HEK293 (cell line): Measurements from ENCODE around the gene LASP1.
A peak's percentile ranks its signal among the peaks of the same experiment; 100 is the strongest.

Source experiments
- BCL11B ChIP-seq: fragments of 450-650 bp; formaldehyde crosslinking; IDR thresholded peaks from 2 replicates; pipeline ENCODE4 v1.5.1; 2016; ENCODE audit warnings: low read depth, missing biosample characterization, missing genetic modification characterization
- GLI4 ChIP-seq: fragments of 450-650 bp; formaldehyde crosslinking; IDR thresholded peaks from 2 replicates; pipeline ENCODE4 v1.5.1; 2016; ENCODE audit warnings: missing biosample characterization, missing genetic modification characterization
- HOXC10 ChIP-seq: sonication (generic); formaldehyde crosslinking; IDR thresholded peaks from 2 replicates; pipeline ENCODE4 v1.8.1; 2023; ENCODE audit warnings: mild to moderate bottlenecking, missing genetic modification reagents
- MEIS1 ChIP-seq: sonication (generic); formaldehyde crosslinking; IDR thresholded peaks from 2 replicates; pipeline ENCODE4 v1.8.1; 2022; ENCODE audit warnings: missing genetic modification reagents, mild to moderate bottlenecking, borderline replicate concordance
- OSR2 ChIP-seq: fragments of 450-650 bp; formaldehyde crosslinking; IDR thresholded peaks from 2 replicates; pipeline ENCODE4 v1.5.1; 2016; ENCODE audit warnings: missing biosample characterization, missing genetic modification characterization
- TSHZ1 ChIP-seq: fragments of 450-650 bp; formaldehyde crosslinking; IDR thresholded peaks from 2 replicates; pipeline ENCODE4 v1.5.1; 2016; ENCODE audit warnings: missing biosample characterization, missing genetic modification characterization, borderline replicate concordance
- WT1 ChIP-seq: fragments of 450-650 bp; formaldehyde crosslinking; IDR thresholded peaks from 2 replicates; pipeline ENCODE4 v1.5.1; 2016; ENCODE audit warnings: missing biosample characterization, missing genetic modification characterization
- ZBTB26 ChIP-seq: fragments of 450-650 bp; formaldehyde crosslinking; optimal IDR thresholded peaks from 2 replicates; pipeline ENCODE3; 2016; ENCODE audit warnings: missing biosample characterization, mild to moderate bottlenecking, missing genetic modification characterization
- ZEB2 ChIP-seq: fragments of 450-650 bp; formaldehyde crosslinking; IDR thresholded peaks from 2 replicates; pipeline ENCODE4 v1.5.1; 2016; ENCODE audit warnings: missing biosample characterization, missing genetic modification characterization
- ZNF266 ChIP-seq: fragments of 450-650 bp; formaldehyde crosslinking; IDR thresholded peaks from 2 replicates; pipeline ENCODE4 v1.5.1; 2016; ENCODE audit warnings: missing biosample characterization, missing genetic modification characterization, low read depth
- ZNF311 ChIP-seq: fragments of 450-650 bp; formaldehyde crosslinking; IDR thresholded peaks from 2 replicates; pipeline ENCODE4 v1.5.1; 2017; ENCODE audit warnings: missing biosample characterization, missing genetic modification characterization, borderline replicate concordance
- ZNF335 ChIP-seq: fragments of 450-650 bp; formaldehyde crosslinking; conservative IDR thresholded peaks from 2 replicates; pipeline ENCODE4 v1.5.1; 2016; ENCODE audit warnings: missing biosample characterization, missing genetic modification characterization
- ZNF341 ChIP-seq: fragments of 450-650 bp; formaldehyde crosslinking; IDR thresholded peaks from 2 replicates; pipeline ENCODE4; 2016; ENCODE audit warnings: low read depth, missing biosample characterization, missing genetic modification characterization
- ZNF473 ChIP-seq: fragments of 450-650 bp; formaldehyde crosslinking; IDR thresholded peaks from 2 replicates; pipeline ENCODE4 v1.5.1; 2017; ENCODE audit warnings: missing biosample characterization, missing genetic modification characterization
- ZNF544 ChIP-seq: fragments of 450-650 bp; formaldehyde crosslinking; IDR thresholded peaks from 2 replicates; pipeline ENCODE4 v1.5.0; 2017; ENCODE audit warnings: missing biosample characterization, missing genetic modification characterization
- ZNF548 ChIP-seq: fragments of 450-650 bp; formaldehyde crosslinking; IDR thresholded peaks from 2 replicates; pipeline ENCODE4 v1.5.1; 2016; ENCODE audit warnings: missing biosample characterization, missing genetic modification characterization
- ZNF549 ChIP-seq: fragments of 450-650 bp; IDR thresholded peaks from 2 replicates; pipeline ENCODE4 v1.5.1; 2018; ENCODE audit warnings: missing biosample characterization, missing genetic modification characterization, mild to moderate bottlenecking, inconsistent platforms, moderate library complexity
- ZNF596 ChIP-seq: fragments of 450-650 bp; IDR thresholded peaks from 2 replicates; pipeline ENCODE4 v1.5.0; 2018; ENCODE audit warnings: missing biosample characterization, mild to moderate bottlenecking, missing genetic modification characterization, moderate library complexity
- ZNF600 ChIP-seq: fragments of 450-650 bp; formaldehyde crosslinking; IDR thresholded peaks from 2 replicates; pipeline ENCODE4 v1.5.1; 2016; ENCODE audit warnings: missing biosample characterization, missing genetic modification characterization
- ZNF624 ChIP-seq: fragments of 450-650 bp; formaldehyde crosslinking; IDR thresholded peaks from 2 replicates; pipeline ENCODE4 v1.5.1; 2017; ENCODE audit warnings: missing biosample characterization, missing genetic modification characterization
- ZNF639 ChIP-seq: fragments of 450-650 bp; formaldehyde crosslinking; IDR thresholded peaks from 2 replicates; pipeline ENCODE4 v1.5.1; 2016; ENCODE audit warnings: missing biosample characterization, missing genetic modification characterization
- ZSCAN16 ChIP-seq: fragments of 450-650 bp; formaldehyde crosslinking; IDR thresholded peaks from 2 replicates; pipeline ENCODE4 v1.5.1; 2016; ENCODE audit warnings: missing biosample characterization, missing genetic modification characterization
- ZSCAN18 ChIP-seq: fragments of 450-650 bp; formaldehyde crosslinking; IDR thresholded peaks from 2 replicates; pipeline ENCODE4 v1.5.1; 2016; ENCODE audit warnings: missing biosample characterization, missing genetic modification characterization
- ZXDB ChIP-seq: fragments of 450-650 bp; formaldehyde crosslinking; IDR thresholded peaks from 2 replicates; pipeline ENCODE4 v1.5.1; 2016; ENCODE audit warnings: missing biosample characterization, missing genetic modification characterization
- TF ChIP-seq, protein P1 (sequence below): fragments of 450-650 bp; formaldehyde crosslinking; IDR thresholded peaks from 2 replicates; pipeline ENCODE4 v1.5.1; 2016; ENCODE audit warnings: missing biosample characterization, missing genetic modification characterization
- TF ChIP-seq, protein P2 (sequence below): fragments of 450-650 bp; formaldehyde crosslinking; IDR thresholded peaks from 2 replicates; pipeline ENCODE4 v1.5.1; 2016; ENCODE audit warnings: missing biosample characterization, missing genetic modification characterization
- TF ChIP-seq, protein P3 (sequence below): fragments of 450-650 bp; formaldehyde crosslinking; IDR thresholded peaks from 2 replicates; pipeline ENCODE4 v1.5.1; 2016; ENCODE audit warnings: missing biosample characterization, missing genetic modification characterization

Gene LASP1

GRCh38 chr17:38867179-38867967 is 2.5 kb upstream of the LASP1 start (continued):
- 0 out of 2 replicates have a peak, but pooled peaks have one; percentile 23 for TF ChIP-seq TSHZ1
- no peak; the same call in 1 of the 2 replicates for TF ChIP-seq ZNF335 (tag by site-specific recombination)
- no peak for TF ChIP-seq ZNF266
- no peak for TF ChIP-seq ZNF548 (tag by site-specific recombination)
- TF ChIP-seq ZNF600 (tag by site-specific recombination): no peak
- TF ChIP-seq HOXC10 (CRISPR knock-in tag): no peak
- TF ChIP-seq ZNF596: 0 out of 2 replicates have a peak, but pooled peaks have one; percentile 42
- TF ChIP-seq ZNF544 (tag by site-specific recombination): no peak
- no peak for TF ChIP-seq ZNF624 (tag by site-specific recombination)
- TF ChIP-seq, protein P1, sequence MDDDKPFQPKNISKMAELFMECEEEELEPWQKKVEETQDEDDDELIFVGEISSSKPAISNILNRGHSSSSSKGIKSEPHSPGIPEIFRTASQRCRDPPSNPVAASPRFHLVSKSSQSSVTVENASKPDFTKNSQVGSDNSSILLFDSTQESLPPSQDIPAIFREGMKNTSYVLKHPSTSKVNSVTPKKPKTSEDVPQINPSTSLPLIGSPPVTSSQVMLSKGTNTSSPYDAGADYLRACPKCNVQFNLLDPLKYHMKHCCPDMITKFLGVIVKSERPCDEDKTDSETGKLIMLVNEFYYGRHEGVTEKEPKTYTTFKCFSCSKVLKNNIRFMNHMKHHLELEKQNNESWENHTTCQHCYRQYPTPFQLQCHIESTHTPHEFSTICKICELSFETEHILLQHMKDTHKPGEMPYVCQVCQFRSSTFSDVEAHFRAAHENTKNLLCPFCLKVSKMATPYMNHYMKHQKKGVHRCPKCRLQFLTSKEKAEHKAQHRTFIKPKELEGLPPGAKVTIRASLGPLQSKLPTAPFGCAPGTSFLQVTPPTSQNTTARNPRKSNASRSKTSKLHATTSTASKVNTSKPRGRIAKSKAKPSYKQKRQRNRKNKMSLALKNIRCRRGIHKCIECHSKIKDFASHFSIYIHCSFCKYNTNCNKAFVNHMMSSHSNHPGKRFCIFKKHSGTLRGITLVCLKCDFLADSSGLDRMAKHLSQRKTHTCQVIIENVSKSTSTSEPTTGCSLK: no peak
- TF ChIP-seq ZBTB26: no peak
- no peak for TF ChIP-seq WT1 (tag by site-specific recombination)
- TF ChIP-seq, protein P2, sequence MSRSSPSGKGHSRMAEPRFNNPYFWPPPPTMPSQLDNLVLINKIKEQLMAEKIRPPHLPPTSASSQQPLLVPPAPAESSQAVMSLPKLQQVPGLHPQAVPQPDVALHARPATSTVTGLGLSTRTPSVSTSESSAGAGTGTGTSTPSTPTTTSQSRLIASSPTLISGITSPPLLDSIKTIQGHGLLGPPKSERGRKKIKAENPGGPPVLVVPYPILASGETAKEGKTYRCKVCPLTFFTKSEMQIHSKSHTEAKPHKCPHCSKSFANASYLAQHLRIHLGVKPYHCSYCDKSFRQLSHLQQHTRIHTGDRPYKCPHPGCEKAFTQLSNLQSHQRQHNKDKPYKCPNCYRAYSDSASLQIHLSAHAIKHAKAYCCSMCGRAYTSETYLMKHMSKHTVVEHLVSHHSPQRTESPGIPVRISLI (tag by site-specific recombination): peak; percentile 37; the same call in 1 of the 2 replicates
- TF ChIP-seq ZNF341 (tag by site-specific recombination): no peak
- no peak; the same call in 1 of the 2 replicates for TF ChIP-seq GLI4 (tag by site-specific recombination)
- TF ChIP-seq, protein P3, sequence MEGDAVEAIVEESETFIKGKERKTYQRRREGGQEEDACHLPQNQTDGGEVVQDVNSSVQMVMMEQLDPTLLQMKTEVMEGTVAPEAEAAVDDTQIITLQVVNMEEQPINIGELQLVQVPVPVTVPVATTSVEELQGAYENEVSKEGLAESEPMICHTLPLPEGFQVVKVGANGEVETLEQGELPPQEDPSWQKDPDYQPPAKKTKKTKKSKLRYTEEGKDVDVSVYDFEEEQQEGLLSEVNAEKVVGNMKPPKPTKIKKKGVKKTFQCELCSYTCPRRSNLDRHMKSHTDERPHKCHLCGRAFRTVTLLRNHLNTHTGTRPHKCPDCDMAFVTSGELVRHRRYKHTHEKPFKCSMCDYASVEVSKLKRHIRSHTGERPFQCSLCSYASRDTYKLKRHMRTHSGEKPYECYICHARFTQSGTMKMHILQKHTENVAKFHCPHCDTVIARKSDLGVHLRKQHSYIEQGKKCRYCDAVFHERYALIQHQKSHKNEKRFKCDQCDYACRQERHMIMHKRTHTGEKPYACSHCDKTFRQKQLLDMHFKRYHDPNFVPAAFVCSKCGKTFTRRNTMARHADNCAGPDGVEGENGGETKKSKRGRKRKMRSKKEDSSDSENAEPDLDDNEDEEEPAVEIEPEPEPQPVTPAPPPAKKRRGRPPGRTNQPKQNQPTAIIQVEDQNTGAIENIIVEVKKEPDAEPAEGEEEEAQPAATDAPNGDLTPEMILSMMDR (tag by site-specific recombination): peak; percentile 34; the same call in 1 of the 2 replicates
- no peak for TF ChIP-seq ZSCAN16 (tag by site-specific recombination)
- TF ChIP-seq BCL11B (tag by site-specific recombination): peak; percentile 54; the same call in 1 of the 2 replicates
- peak; percentile 58; the same call in 1 of the 2 replicates for TF ChIP-seq ZNF639 (tag by site-specific recombination)
- TF ChIP-seq ZSCAN18: no peak
- peak; percentile 66; the same call in 1 of the 2 replicates for TF ChIP-seq ZXDB (tag by site-specific recombination)
- TF ChIP-seq ZNF311 (tag by site-specific recombination): no peak
- peak; percentile 54; the same call in 1 of the 2 replicates for TF ChIP-seq ZEB2
- no peak for TF ChIP-seq MEIS1
- TF ChIP-seq ZNF473 (tag by site-specific recombination): no peak
- TF ChIP-seq ZNF549 (tag by site-specific recombination): no peak
- TF ChIP-seq OSR2 (tag by site-specific recombination): peak; percentile 79
